WTC11 (cell line): Measurements from ENCODE around the gene SHROOM2. TPM values are rescaled to one million over a fixed set of nuclear protein-coding genes. Genes with fewer than 3 reads are reported as not detected.

Experiments used
- ATAC-seq: fragments of 200-7000 bp; cut with Tn5 transposase; 2 replicates; pipeline ENCODE4 v1.10.0; 2021; ENCODE audit warnings: mild to moderate bottlenecking, moderate library complexity
- CTCF ChIA-PET: fragments of 300-600 bp; sonication (Branson Sonifier 250); formaldehyde crosslinking; loops from one replicate; lab custom pipeline; 2021; ENCODE audit warnings: antibody characterized with exemption; lab: Charles Lee
- POLR2A ChIA-PET: fragments of 350-600 bp; sonication (Branson Sonifier 250); formaldehyde crosslinking; loops from one replicate; lab custom pipeline; 2021; ENCODE audit warnings: antibody characterized with exemption; lab: Charles Lee
- DNase-seq: peaks from one replicate; pipeline ENCODE4 v3.0.0; 2021; ENCODE audit warnings: low spot score
- H3K27ac Mint-ChIP-seq: 2 replicates; pipeline ENCODE4 v1.8.0; 2021; ENCODE audit warnings: mixed read lengths
- H3K27me3 Mint-ChIP-seq: 2 replicates; pipeline ENCODE4 v1.8.0; 2021; ENCODE audit warnings: low read depth, mild to moderate bottlenecking, moderate library complexity, mixed read lengths
- H3K36me3 Mint-ChIP-seq: 2 replicates; pipeline ENCODE4 v1.8.0; 2021; ENCODE audit warnings: mixed read lengths
- H3K4me1 Mint-ChIP-seq: 2 replicates; pipeline ENCODE4 v1.8.0; 2022; ENCODE audit warnings: mixed read lengths
- H3K4me3 Mint-ChIP-seq: 2 replicates; pipeline ENCODE4 v1.8.0; 2021; ENCODE audit warnings: mild to moderate bottlenecking, moderate library complexity, mixed read lengths
- H3K9me3 Mint-ChIP-seq: 2 replicates; pipeline ENCODE4 v1.8.0; 2021; ENCODE audit warnings: mixed read lengths
- ESRRA ChIP-seq: sonication (generic); formaldehyde crosslinking; IDR thresholded peaks from 2 replicates; pipeline ENCODE4 v1.8.1; 2022; ENCODE audit warnings: mild to moderate bottlenecking, missing genetic modification reagents, borderline replicate concordance
- FOXK1 ChIP-seq: sonication (generic); formaldehyde crosslinking; IDR thresholded peaks from 2 replicates; pipeline ENCODE4 v1.8.0; 2022; ENCODE audit warnings: mild to moderate bottlenecking, moderate library complexity, missing genetic modification reagents
- JUN ChIP-seq: sonication (generic); formaldehyde crosslinking; IDR thresholded peaks from 2 replicates; pipeline ENCODE4 v1.8.0; 2023; ENCODE audit warnings: mild to moderate bottlenecking, missing genetic modification reagents
- KAT7 ChIP-seq: sonication (generic); formaldehyde crosslinking; IDR thresholded peaks from 2 replicates; pipeline ENCODE4 v1.8.1; 2023; ENCODE audit warnings: missing genetic modification reagents, mild to moderate bottlenecking, borderline replicate concordance
- MYBL2 ChIP-seq: sonication (generic); formaldehyde crosslinking; IDR thresholded peaks from 2 replicates; pipeline ENCODE4 v1.8.1; 2023; ENCODE audit warnings: mild to moderate bottlenecking, moderate library complexity, missing genetic modification reagents
- PREB ChIP-seq: sonication (generic); formaldehyde crosslinking; IDR thresholded peaks from 2 replicates; pipeline ENCODE4 v1.8.1; 2022; ENCODE audit warnings: mild to moderate bottlenecking, missing genetic modification reagents, moderate library complexity, borderline replicate concordance
- PRRX2 ChIP-seq: fragments of 250-450 bp; sonication (Bioruptor Pico); IDR thresholded peaks from 2 replicates; pipeline ENCODE4 v1.8.0; 2021; ENCODE audit warnings: mild to moderate bottlenecking
- TCF7 ChIP-seq: sonication (generic); formaldehyde crosslinking; IDR thresholded peaks from 2 replicates; pipeline ENCODE4 v1.8.0; 2022; ENCODE audit warnings: mild to moderate bottlenecking, low read depth, missing genetic modification reagents, moderate library complexity
- ZNF416 ChIP-seq: fragments of 250-450 bp; sonication (Bioruptor Pico); IDR thresholded peaks from 2 replicates; pipeline ENCODE4 v1.9.0; 2021; ENCODE audit warnings: mild to moderate bottlenecking, inconsistent platforms
- total RNA-seq: library from RNA; stranded (reverse); gene quantifications from 3 replicates; pipeline ENCODE4 v1.2.3, GENCODE V29; 2021
- TF ChIP-seq, protein P1 (sequence below): fragments of 200-600 bp; IDR thresholded peaks from 2 replicates; pipeline ENCODE4 v1.8.0; 2022; ENCODE audit warnings: antibody characterized with exemption
- TF ChIP-seq, protein P2 (sequence below): fragments of 250-450 bp; sonication (Bioruptor Pico); IDR thresholded peaks from 2 replicates; pipeline ENCODE4 v1.9.0; 2021; ENCODE audit warnings: mild to moderate bottlenecking, borderline replicate concordance
- TF ChIP-seq, protein P3 (sequence below): sonication (generic); formaldehyde crosslinking; IDR thresholded peaks from 2 replicates; pipeline ENCODE4 v1.8.1; 2022; ENCODE audit warnings: missing genetic modification reagents, borderline replicate concordance
- TF ChIP-seq, protein P4 (sequence below): sonication (generic); formaldehyde crosslinking; IDR thresholded peaks from 2 replicates; pipeline ENCODE4 v1.8.1; 2022; ENCODE audit warnings: low read depth, missing genetic modification reagents, borderline replicate concordance
- TF ChIP-seq, protein P5 (sequence below): sonication (generic); formaldehyde crosslinking; IDR thresholded peaks from 2 replicates; pipeline ENCODE4 v1.8.1; 2023; ENCODE audit warnings: mild to moderate bottlenecking, missing genetic modification reagents, moderate library complexity

Gene SHROOM2
- total RNA-seq, 1 experiment from 2014 or later, result 14.8 TPM

DNA sequence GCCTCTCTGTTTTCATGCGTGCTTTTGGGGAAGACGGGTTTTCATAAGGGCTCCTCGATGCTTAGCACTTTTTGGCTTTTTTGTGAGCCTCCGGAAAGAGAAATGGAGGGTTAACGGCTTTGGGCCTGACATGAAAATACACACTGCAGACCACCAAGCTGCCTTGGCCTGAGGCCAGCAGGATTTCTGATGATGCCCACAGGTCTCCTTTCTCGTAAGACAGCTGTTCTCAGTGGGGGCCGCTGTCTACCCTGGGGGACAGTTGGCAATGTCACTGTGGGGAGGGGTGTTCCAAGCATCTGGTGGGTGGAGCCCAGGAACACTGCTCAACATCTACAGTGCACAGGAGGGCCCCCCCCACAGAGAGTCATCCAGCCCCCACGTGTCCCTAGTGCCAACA is 151.5 kb downstream of the SHROOM2 start:
- TF ChIP-seq KAT7 (CRISPR knock-in tag), result no peak
- TF ChIP-seq PRRX2, result no peak
- TF ChIP-seq FOXK1 (CRISPR knock-in tag), result no peak
- TF ChIP-seq, protein P1, sequence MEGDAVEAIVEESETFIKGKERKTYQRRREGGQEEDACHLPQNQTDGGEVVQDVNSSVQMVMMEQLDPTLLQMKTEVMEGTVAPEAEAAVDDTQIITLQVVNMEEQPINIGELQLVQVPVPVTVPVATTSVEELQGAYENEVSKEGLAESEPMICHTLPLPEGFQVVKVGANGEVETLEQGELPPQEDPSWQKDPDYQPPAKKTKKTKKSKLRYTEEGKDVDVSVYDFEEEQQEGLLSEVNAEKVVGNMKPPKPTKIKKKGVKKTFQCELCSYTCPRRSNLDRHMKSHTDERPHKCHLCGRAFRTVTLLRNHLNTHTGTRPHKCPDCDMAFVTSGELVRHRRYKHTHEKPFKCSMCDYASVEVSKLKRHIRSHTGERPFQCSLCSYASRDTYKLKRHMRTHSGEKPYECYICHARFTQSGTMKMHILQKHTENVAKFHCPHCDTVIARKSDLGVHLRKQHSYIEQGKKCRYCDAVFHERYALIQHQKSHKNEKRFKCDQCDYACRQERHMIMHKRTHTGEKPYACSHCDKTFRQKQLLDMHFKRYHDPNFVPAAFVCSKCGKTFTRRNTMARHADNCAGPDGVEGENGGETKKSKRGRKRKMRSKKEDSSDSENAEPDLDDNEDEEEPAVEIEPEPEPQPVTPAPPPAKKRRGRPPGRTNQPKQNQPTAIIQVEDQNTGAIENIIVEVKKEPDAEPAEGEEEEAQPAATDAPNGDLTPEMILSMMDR, result no peak
- TF ChIP-seq, protein P2, sequence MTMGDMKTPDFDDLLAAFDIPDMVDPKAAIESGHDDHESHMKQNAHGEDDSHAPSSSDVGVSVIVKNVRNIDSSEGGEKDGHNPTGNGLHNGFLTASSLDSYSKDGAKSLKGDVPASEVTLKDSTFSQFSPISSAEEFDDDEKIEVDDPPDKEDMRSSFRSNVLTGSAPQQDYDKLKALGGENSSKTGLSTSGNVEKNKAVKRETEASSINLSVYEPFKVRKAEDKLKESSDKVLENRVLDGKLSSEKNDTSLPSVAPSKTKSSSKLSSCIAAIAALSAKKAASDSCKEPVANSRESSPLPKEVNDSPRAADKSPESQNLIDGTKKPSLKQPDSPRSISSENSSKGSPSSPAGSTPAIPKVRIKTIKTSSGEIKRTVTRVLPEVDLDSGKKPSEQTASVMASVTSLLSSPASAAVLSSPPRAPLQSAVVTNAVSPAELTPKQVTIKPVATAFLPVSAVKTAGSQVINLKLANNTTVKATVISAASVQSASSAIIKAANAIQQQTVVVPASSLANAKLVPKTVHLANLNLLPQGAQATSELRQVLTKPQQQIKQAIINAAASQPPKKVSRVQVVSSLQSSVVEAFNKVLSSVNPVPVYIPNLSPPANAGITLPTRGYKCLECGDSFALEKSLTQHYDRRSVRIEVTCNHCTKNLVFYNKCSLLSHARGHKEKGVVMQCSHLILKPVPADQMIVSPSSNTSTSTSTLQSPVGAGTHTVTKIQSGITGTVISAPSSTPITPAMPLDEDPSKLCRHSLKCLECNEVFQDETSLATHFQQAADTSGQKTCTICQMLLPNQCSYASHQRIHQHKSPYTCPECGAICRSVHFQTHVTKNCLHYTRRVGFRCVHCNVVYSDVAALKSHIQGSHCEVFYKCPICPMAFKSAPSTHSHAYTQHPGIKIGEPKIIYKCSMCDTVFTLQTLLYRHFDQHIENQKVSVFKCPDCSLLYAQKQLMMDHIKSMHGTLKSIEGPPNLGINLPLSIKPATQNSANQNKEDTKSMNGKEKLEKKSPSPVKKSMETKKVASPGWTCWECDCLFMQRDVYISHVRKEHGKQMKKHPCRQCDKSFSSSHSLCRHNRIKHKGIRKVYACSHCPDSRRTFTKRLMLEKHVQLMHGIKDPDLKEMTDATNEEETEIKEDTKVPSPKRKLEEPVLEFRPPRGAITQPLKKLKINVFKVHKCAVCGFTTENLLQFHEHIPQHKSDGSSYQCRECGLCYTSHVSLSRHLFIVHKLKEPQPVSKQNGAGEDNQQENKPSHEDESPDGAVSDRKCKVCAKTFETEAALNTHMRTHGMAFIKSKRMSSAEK (CRISPR knock-in tag), result no peak
- TF ChIP-seq TCF7 (CRISPR knock-in tag), result no peak
- TF ChIP-seq, protein P3, sequence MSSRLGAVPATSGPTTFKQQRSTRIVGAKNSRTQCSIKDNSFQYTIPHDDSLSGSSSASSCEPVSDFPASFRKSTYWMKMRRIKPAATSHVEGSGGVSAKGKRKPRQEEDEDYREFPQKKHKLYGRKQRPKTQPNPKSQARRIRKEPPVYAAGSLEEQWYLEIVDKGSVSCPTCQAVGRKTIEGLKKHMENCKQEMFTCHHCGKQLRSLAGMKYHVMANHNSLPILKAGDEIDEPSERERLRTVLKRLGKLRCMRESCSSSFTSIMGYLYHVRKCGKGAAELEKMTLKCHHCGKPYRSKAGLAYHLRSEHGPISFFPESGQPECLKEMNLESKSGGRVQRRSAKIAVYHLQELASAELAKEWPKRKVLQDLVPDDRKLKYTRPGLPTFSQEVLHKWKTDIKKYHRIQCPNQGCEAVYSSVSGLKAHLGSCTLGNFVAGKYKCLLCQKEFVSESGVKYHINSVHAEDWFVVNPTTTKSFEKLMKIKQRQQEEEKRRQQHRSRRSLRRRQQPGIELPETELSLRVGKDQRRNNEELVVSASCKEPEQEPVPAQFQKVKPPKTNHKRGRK (CRISPR knock-in tag), result no peak
- no peak for TF ChIP-seq ZNF416
- TF ChIP-seq JUN (CRISPR knock-in tag), result no peak
- Mint-ChIP-seq H3K36me3 (peaks cover 20% of the 10 kb centered on the region), H3K4me1 (peaks cover 12% of the 10 kb centered on the region), H3K9me3 (no peaks in the 10 kb centered on the region), H3K4me3 (no peak overlapping the region), H3K27me3 (no peaks in the 10 kb centered on the region), H3K27ac (no peak overlapping the region)
- ATAC-seq (no peak), DNase-seq (no peak)
- CTCF ChIA-PET, result no interaction called here
- POLR2A ChIA-PET, result no interaction called here

GRCh38 chrX:9938516-9938915 is 152.3 kb downstream of the SHROOM2 start:
- Mint-ChIP-seq H3K27ac (no peak overlapping the region), H3K27me3 (no peaks in the 10 kb centered on the region), H3K4me3 (no peak overlapping the region), H3K9me3 (no peaks in the 10 kb centered on the region), H3K4me1 (peaks cover 4% of the 10 kb centered on the region), H3K36me3 (peaks cover 24% of the 10 kb centered on the region)
- ChIA-PET POLR2A (no interaction called here), CTCF (interaction anchor here (0.6 kb wide), 1 partner anchor 19 kb away, joined by 5 read pairs; no protein-coding TSS in a partner anchor)
- TF ChIP-seq, protein P4, sequence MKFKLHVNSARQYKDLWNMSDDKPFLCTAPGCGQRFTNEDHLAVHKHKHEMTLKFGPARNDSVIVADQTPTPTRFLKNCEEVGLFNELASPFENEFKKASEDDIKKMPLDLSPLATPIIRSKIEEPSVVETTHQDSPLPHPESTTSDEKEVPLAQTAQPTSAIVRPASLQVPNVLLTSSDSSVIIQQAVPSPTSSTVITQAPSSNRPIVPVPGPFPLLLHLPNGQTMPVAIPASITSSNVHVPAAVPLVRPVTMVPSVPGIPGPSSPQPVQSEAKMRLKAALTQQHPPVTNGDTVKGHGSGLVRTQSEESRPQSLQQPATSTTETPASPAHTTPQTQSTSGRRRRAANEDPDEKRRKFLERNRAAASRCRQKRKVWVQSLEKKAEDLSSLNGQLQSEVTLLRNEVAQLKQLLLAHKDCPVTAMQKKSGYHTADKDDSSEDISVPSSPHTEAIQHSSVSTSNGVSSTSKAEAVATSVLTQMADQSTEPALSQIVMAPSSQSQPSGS (CRISPR knock-in tag), result no peak
- TF ChIP-seq ESRRA (CRISPR knock-in tag) (no peak), MYBL2 (CRISPR knock-in tag) (no peak), PREB (no peak)
- TF ChIP-seq, protein P5, sequence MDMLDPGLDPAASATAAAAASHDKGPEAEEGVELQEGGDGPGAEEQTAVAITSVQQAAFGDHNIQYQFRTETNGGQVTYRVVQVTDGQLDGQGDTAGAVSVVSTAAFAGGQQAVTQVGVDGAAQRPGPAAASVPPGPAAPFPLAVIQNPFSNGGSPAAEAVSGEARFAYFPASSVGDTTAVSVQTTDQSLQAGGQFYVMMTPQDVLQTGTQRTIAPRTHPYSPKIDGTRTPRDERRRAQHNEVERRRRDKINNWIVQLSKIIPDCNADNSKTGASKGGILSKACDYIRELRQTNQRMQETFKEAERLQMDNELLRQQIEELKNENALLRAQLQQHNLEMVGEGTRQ (CRISPR knock-in tag), result no peak
- no peak for ATAC-seq
- no peak for DNase-seq
